NCI-H146 (cell line): ENCODE measurements around the gene ARPC4.

Experiments
- DNase-seq: peaks from one replicate; lab custom pipeline; 2025; lab: John Stamatoyannopoulos, UW

Gene ARPC4

DNA sequence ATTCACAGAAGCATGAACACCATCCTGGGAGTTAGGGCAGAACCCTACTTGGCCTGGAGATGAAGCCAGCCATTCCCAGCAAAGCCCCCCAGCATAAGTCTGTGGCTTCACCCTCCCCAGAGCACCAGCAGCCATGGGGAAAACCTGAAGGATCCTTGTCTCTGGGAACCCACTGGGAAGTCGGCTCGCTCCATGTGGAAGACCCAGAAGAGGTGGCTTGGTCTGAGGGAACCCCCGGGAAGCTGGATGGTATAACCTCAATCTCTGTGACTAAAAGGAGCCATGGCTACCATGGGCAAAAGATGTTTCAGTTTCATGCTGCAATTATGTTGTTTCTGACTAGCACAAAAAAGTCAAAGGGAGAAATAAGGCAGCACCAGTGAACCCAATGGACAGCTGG lies 62.7 kb downstream of the ARPC4 start:
- DNase-seq = no peak
